ENCODE measurements around the gene RASA3. TPM values are rescaled to one million over a fixed set of nuclear protein-coding genes. Genes with fewer than 3 reads are reported as not detected.
"Not testable (repeated sequence)": the region's sequence is repeated elsewhere in the genome, so short reads cannot be mapped to it uniquely, and the experiment has no call there.

RASA3 gene
- total RNA-seq, 4 donors from 2014 or later, result 4.4 to 15.6 (median 8.5) TPM

DNA sequence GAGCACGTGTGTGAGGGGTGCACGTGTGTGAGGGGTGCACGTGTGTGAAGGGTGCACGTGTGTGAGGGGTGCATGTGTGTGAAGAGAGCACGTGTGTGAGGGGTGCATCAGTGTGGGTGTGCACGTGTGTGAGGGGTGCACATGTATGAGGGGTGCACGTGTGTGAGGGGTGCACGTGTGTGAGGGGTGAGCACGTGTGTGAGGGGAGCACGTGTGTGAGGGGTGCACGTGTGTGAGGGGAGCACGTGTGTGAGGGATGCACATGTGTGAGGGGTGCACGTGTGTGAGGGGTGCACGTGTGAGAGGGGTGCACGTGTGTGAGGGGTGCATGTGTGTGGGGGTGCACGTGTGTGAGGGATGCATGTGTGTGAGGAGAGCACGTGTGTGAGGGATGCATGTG, 15.7 kb downstream of the RASA3 start:
- TF ChIP-seq EP300 (IDR thresholded peaks at IDR 0.05; ENCODE audit: low read depth), result no peak
- no peak for TF ChIP-seq POLR2A (IDR thresholded peaks at IDR 0.05)
- TF ChIP-seq, protein P1, sequence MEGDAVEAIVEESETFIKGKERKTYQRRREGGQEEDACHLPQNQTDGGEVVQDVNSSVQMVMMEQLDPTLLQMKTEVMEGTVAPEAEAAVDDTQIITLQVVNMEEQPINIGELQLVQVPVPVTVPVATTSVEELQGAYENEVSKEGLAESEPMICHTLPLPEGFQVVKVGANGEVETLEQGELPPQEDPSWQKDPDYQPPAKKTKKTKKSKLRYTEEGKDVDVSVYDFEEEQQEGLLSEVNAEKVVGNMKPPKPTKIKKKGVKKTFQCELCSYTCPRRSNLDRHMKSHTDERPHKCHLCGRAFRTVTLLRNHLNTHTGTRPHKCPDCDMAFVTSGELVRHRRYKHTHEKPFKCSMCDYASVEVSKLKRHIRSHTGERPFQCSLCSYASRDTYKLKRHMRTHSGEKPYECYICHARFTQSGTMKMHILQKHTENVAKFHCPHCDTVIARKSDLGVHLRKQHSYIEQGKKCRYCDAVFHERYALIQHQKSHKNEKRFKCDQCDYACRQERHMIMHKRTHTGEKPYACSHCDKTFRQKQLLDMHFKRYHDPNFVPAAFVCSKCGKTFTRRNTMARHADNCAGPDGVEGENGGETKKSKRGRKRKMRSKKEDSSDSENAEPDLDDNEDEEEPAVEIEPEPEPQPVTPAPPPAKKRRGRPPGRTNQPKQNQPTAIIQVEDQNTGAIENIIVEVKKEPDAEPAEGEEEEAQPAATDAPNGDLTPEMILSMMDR (IDR thresholded peaks at IDR 0.05), result no peak
- TF ChIP-seq POLR2AphosphoS5 (IDR thresholded peaks at IDR 0.05), result no peak
- H3K27ac ChIP-seq, result no peak overlapping the region
- H3K4me3 ChIP-seq, result no peak overlapping the region
- peaks cover 21 to 52% (median 45%) of the 10 kb centered on the region in 4 donors for H3K4me1 ChIP-seq
- WGBS, 2 donors (ENCODE audit: low coverage in 1 of 2), result 85 to 86% methylated on average over 10 to 17 of the region's 17 CpGs
- H3K27me3 ChIP-seq, result no peaks in the 10 kb centered on the region
- intact Hi-C loops (cut with DNase I; ENCODE audit: low total_unique reads), result no loop called here
- DNase-seq, result no peak
- no peaks in the 10 kb centered on the region for H3K36me3 ChIP-seq
- in situ Hi-C loops (cut with MboI; ENCODE audit: low pct_ligation_motif_present in 1 of 4, low pct_unique_long_range_greater_than_20kb in 1 of 4, low sequenced_read_pairs in 3 of 4), result no loop called here
- H3K9me3 ChIP-seq, result no peaks in the 10 kb centered on the region

DNA sequence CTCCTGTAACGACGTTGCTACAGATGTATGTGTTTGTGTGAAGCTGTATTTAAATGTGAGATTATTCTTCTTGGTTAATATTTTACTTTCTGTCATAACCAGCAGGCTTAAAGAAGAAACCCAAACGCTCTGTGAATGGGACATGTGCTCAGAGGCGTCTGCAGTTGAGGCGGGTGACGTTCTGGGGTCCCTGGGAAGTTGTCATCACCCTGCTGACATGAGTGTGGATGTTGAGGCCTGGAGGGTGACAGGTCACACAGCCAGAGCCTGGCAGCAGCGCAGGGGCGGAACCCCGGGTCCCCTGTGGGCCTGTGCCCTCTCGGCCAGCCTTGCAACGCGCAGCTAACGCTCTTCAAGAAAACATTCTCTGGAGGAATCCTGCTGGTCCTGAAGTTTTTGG, 16.6 kb downstream of the RASA3 start:
- Histone ChIP-seq H3K4me3 (no peak overlapping the region), H3K36me3 (no peaks in the 10 kb centered on the region), H3K27ac (peak overlapping the region; percentile 47 to 70 (median 63)), H3K4me1 (peaks cover 21 to 45% (median 39%) of the 10 kb centered on the region in 4 donors), H3K27me3 (no peaks in the 10 kb centered on the region), H3K9me3 (no peaks in the 10 kb centered on the region)
- intact Hi-C loops (cut with DNase I; ENCODE audit: low total_unique reads), result no loop called here
- peak; percentile 7 for DNase-seq
- in situ Hi-C loops (cut with MboI; ENCODE audit: low pct_ligation_motif_present in 1 of 4, low pct_unique_long_range_greater_than_20kb in 1 of 4, low sequenced_read_pairs in 3 of 4), result no loop called here
- TF ChIP-seq, protein P1 (IDR thresholded peaks at IDR 0.05), result peak in 2 of 5 experiments; percentile 2 to 7
- no peak for TF ChIP-seq POLR2AphosphoS5 (IDR thresholded peaks at IDR 0.05)
- 70 to 89% methylated on average over 8 to 13 of the region's 13 CpGs for WGBS, 2 donors (ENCODE audit: low coverage in 1 of 2)

DNA sequence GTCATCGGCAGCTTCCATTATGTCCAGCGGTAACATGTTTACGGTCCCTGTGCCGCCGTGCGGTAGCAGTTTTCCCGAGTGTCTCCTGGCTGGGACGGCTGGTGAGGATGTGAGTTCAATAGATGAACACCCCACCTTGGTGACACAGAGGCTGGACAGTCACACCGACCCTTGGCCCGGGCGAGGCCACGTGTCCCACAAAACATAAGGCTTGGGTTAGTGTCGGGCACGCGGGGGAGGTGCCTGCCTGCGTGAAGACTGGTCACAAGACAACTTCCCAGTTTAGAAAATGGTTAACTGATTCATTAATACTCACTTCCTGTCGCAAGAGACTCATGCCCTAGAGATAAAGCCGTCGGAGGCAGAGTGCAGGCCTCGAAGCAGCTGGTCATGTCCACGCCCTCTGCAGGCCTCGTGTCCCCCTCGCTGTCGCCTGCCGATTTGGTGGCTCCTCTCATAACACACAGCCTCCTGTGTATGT, 17.2 kb downstream of the RASA3 start:
- WGBS, 2 donors (ENCODE audit: low coverage in 1 of 2), result 40% methylated on average over 7 to 22 of the region's 25 CpGs
- no peaks in the 10 kb centered on the region for H3K9me3 ChIP-seq
- in situ Hi-C loops (cut with MboI; ENCODE audit: low pct_ligation_motif_present in 1 of 4, low pct_unique_long_range_greater_than_20kb in 1 of 4, low sequenced_read_pairs in 3 of 4) (no loop called here), intact Hi-C loops (cut with DNase I; ENCODE audit: low total_unique reads) (no loop called here)
- no peak overlapping the region for H3K4me3 ChIP-seq
- DNase-seq, result peak; percentile 81
- H3K27ac ChIP-seq, result peak overlapping the region; percentile 47 to 70 (median 63)
- no peak for TF ChIP-seq POLR2AphosphoS5 (IDR thresholded peaks at IDR 0.05)
- TF ChIP-seq, protein P1 (IDR thresholded peaks at IDR 0.05), result peak in 1 of 5 experiments; percentile 20
- H3K36me3 ChIP-seq, result no peaks in the 10 kb centered on the region
- no peaks in the 10 kb centered on the region for H3K27me3 ChIP-seq
- H3K4me1 ChIP-seq, result peaks cover 21 to 48% (median 40%) of the 10 kb centered on the region in 4 donors

DNA sequence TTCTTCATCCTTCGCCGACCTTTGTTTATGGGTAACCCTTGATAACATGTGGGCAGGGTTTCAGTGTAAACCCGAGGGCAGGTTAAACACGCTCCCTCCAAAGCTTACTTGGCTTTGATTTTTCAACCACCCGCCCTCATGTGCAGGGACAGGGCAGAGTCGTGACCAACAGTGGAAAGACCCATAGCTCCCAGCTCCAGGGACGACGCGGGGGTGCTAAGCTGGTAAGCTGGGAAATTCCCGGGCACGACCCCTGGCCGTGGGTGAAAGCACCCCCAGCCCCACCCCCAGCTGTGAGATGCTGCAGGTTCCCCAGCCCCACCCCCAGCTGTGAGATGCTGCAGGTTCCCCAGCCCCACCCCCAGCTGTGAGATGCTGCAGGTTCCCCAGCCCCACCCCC, 17.8 kb downstream of the RASA3 start:
- 57 to 74% methylated on average over 2 to 12 of the region's 12 CpGs for WGBS, 2 donors (ENCODE audit: low coverage in 1 of 2)
- H3K9me3 ChIP-seq; intact Hi-C loops (cut with DNase I; ENCODE audit: low total_unique reads); H3K36me3 ChIP-seq; H3K27me3 ChIP-seq; DNase-seq; H3K4me3 ChIP-seq; in situ Hi-C loops (cut with MboI; ENCODE audit: low pct_ligation_motif_present in 1 of 4, low pct_unique_long_range_greater_than_20kb in 1 of 4, low sequenced_read_pairs in 3 of 4): not testable (repeated sequence)
- H3K27ac ChIP-seq, result peak overlapping the region; percentile 47 to 70 (median 63)
- H3K4me1 ChIP-seq, result peaks cover 26 to 50% (median 44%) of the 10 kb centered on the region in 4 donors

DNA sequence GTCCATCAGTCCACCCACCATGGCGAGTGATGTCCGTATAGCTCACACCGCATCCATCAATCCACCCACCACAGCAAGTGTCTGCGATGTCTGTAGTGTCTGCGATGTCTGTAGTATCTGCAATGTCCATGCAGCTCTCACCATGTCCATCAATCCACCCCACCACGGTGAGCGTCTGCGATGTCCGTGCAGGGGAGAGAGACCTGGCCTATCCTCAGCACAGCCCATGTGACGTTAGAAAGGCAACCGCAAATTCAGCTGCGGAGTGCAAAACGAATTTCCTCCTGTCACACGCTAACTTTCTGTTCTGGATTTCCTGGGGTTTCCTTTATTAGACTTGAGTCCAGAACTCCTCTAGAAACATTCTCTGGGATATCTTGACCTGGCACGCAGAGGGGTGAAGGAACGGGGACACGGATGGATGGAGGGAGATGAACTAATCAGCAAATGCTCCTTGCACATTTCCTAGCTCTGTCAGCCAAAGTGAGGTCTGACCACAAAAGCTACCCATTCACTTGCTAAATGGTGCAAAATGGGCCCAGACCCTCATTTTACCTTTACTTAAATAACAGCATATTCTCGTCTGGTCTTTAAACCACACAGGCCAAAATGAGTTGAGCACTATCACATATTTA, 18.3 kb downstream of the RASA3 start:
- Histone ChIP-seq H3K4me1 (peaks cover 28 to 50% (median 43%) of the 10 kb centered on the region in 4 donors), H3K9me3 (no peaks in the 10 kb centered on the region), H3K27ac (no peak overlapping the region), H3K4me3 (no peak overlapping the region), H3K36me3 (no peaks in the 10 kb centered on the region), H3K27me3 (no peaks in the 10 kb centered on the region)
- in situ Hi-C loops (cut with MboI; ENCODE audit: low pct_ligation_motif_present in 1 of 4, low pct_unique_long_range_greater_than_20kb in 1 of 4, low sequenced_read_pairs in 3 of 4) (no loop called here), intact Hi-C loops (cut with DNase I; ENCODE audit: low total_unique reads) (no loop called here)
- no peak for DNase-seq
- TF ChIP-seq POLR2AphosphoS5 (IDR thresholded peaks at IDR 0.05), result no peak
- TF ChIP-seq, protein P1 (IDR thresholded peaks at IDR 0.05), result no peak
- TF ChIP-seq POLR2A (IDR thresholded peaks at IDR 0.05), result no peak
- no peak for TF ChIP-seq EP300 (IDR thresholded peaks at IDR 0.05; ENCODE audit: low read depth)
- 91 to 96% methylated on average over 3 to 18 of the region's 18 CpGs for whole genome bisulfite sequencing, 2 donors (ENCODE audit: low coverage in 1 of 2)

DNA sequence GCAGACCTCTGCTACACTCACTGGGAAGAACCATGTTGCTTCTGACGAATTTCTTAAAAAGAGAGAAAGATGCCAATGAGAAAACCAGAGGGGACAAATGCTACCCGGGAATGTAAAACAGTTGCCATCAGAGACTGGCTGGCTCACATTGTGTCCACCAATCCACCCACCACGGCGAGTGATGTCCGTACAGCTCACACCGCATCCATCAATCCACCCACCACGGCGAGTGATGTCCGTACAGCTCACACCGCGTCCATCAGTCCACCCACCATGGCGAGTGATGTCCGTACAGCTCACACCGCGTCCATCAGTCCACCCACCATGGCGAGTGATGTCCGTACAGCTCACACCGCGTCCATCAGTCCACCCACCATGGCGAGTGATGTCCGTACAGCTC, 19.0 kb downstream of the RASA3 start:
- 98% methylated on average over 16 of the region's 21 CpGs; no CpG with 5 or more reads in 1 of the 2 donors for WGBS, 2 donors (ENCODE audit: low coverage in 1 of 2)
- peak; percentile 1 for DNase-seq
- H3K36me3 ChIP-seq; in situ Hi-C loops (cut with MboI; ENCODE audit: low pct_ligation_motif_present in 1 of 4, low pct_unique_long_range_greater_than_20kb in 1 of 4, low sequenced_read_pairs in 3 of 4); H3K4me3 ChIP-seq; H3K27me3 ChIP-seq; intact Hi-C loops (cut with DNase I; ENCODE audit: low total_unique reads); H3K9me3 ChIP-seq: not testable (repeated sequence)
- Histone ChIP-seq H3K4me1 (peaks cover 29 to 49% (median 37%) of the 10 kb centered on the region in 4 donors), H3K27ac (peak overlapping the region in 2 of 4 donors; percentile 30 to 50)

All from transverse colon (tissue), 4 donors.